ENCODE data around the gene COBL. TPM values are rescaled to one million over a fixed set of nuclear protein-coding genes. Genes with fewer than 3 reads are reported as not detected.

Gene COBL
- total RNA-seq, 4 donors from 2014 or later: 5.9 to 21.3 (median 7.8) TPM

- intact Hi-C loops (cut with DNase I): no loop called here
- TF ChIP-seq CTCF (IDR thresholded peaks at IDR 0.05): no peak
- no peak for TF ChIP-seq POLR2A (IDR thresholded peaks at IDR 0.05)
- 68 to 85% methylated on average over 8 to 13 of the region's 17 CpGs for WGBS, 2 donors
- Histone ChIP-seq H3K4me3 (no peak overlapping the region), H3K27me3 (no peaks in the 10 kb centered on the region), H3K4me1 (no peaks in the 10 kb centered on the region), H3K9me3 (no peaks in the 10 kb centered on the region), H3K27ac (no peak overlapping the region), H3K36me3 (no peaks in the 10 kb centered on the region)
- no peak for DNase-seq
Observed at GRCh38 chr7:51009716-51010496, 306.7 kb downstream of the COBL start.

- intact Hi-C loops (cut with DNase I): no loop called here
- Histone ChIP-seq H3K36me3 (no peaks in the 10 kb centered on the region), H3K9me3 (no peaks in the 10 kb centered on the region), H3K27me3 (no peaks in the 10 kb centered on the region), H3K27ac (no peak overlapping the region), H3K4me3 (no peak overlapping the region), H3K4me1 (no peaks in the 10 kb centered on the region)
- TF ChIP-seq CTCF (IDR thresholded peaks at IDR 0.05) (no peak), POLR2A (IDR thresholded peaks at IDR 0.05) (no peak)
- DNase-seq: no peak
- 79 to 87% methylated on average over 15 to 16 of the region's 21 CpGs for WGBS, 2 donors
Observed at GRCh38 chr7:51007551-51008505, 308.8 kb downstream of the COBL start.

- Histone ChIP-seq H3K4me1 (no peaks in the 10 kb centered on the region), H3K27me3 (no peaks in the 10 kb centered on the region), H3K27ac (no peak overlapping the region), H3K9me3 (no peaks in the 10 kb centered on the region), H3K36me3 (no peaks in the 10 kb centered on the region), H3K4me3 (no peak overlapping the region)
- DNase-seq: no peak
- TF ChIP-seq CTCF (IDR thresholded peaks at IDR 0.05): no peak
- TF ChIP-seq POLR2A (IDR thresholded peaks at IDR 0.05): no peak
- WGBS, 2 donors: 54 to 65% methylated on average over 2 to 3 of the region's 3 CpGs
- intact Hi-C loops (cut with DNase I): no loop called here
Observed at GRCh38 chr7:51006483-51007235, 309.9 kb downstream of the COBL start.

- no peaks in the 10 kb centered on the region for H3K9me3 ChIP-seq
- no peak overlapping the region for H3K4me3 ChIP-seq
- no peak for DNase-seq
- TF ChIP-seq POLR2A (IDR thresholded peaks at IDR 0.05) (no peak), CTCF (IDR thresholded peaks at IDR 0.05) (no peak)
- H3K4me1 ChIP-seq: no peaks in the 10 kb centered on the region
- intact Hi-C loops (cut with DNase I): no loop called here
- no peaks in the 10 kb centered on the region for H3K27me3 ChIP-seq
- 80 to 94% methylated on average over 2 of the region's 2 CpGs for WGBS, 2 donors
- no peaks in the 10 kb centered on the region for H3K36me3 ChIP-seq
- H3K27ac ChIP-seq: no peak overlapping the region
Observed at GRCh38 chr7:51005074-51005473, 311.5 kb downstream of the COBL start.
